Mesenchymal stem cell (in vitro differentiated cells and primary cell): Measurements from ENCODE around the gene ITGA2.

Experiments used
- DNase-seq: peaks from one replicate; pipeline ENCODE4 v3.0.0-alpha.2; 2013
- H2AFZ ChIP-seq: one replicate; pipeline ENCODE4 v1.6.1; 2013; ENCODE audit warnings: low read depth, mild to moderate bottlenecking, control low read depth, inconsistent platforms, low read length, moderate library complexity
- H2AK5ac ChIP-seq: 2 replicates; pipeline ENCODE4 v1.6.1; 2013; ENCODE audit warnings: low read length, moderate library complexity, mild to moderate bottlenecking, inconsistent platforms; ENCODE audit not compliant: severe bottlenecking
- H2BK120ac ChIP-seq: one replicate; pipeline ENCODE4 v1.6.1; 2013; ENCODE audit warnings: low read depth, mild to moderate bottlenecking, inconsistent platforms, low read length, moderate library complexity
- H2BK12ac ChIP-seq, 2 experiments: one replicate each; pipeline ENCODE4 v1.6.1; 2013; ENCODE audit warnings: inconsistent platforms in 2 of 2, low read length in 2 of 2, mild to moderate bottlenecking in 2 of 2, moderate library complexity in 2 of 2, control low read depth in 1 of 2
- H2BK15ac ChIP-seq: one replicate; pipeline ENCODE4 v1.6.1; 2013; ENCODE audit warnings: mild to moderate bottlenecking, low read depth, inconsistent platforms; ENCODE audit not compliant: poor library complexity, severe bottlenecking
- H2BK5ac ChIP-seq: 2 replicates; pipeline ENCODE4 v1.6.1; 2013; ENCODE audit warnings: low read depth, mild to moderate bottlenecking, low read length, control low read depth, inconsistent platforms; ENCODE audit not compliant: poor library complexity, severe bottlenecking
- H3K14ac ChIP-seq, 2 experiments: one replicate each; pipeline ENCODE4 v1.6.1; 2013; ENCODE audit warnings: inconsistent platforms in 2 of 2, low read length in 2 of 2, control low read depth in 1 of 2, mild to moderate bottlenecking in 1 of 2, moderate library complexity in 1 of 2
- H3K18ac ChIP-seq, 2 experiments: one replicate each; pipeline ENCODE4 v1.6.1; 2013; ENCODE audit warnings: inconsistent platforms in 2 of 2, low read length in 2 of 2, control low read depth in 1 of 2, low read depth in 1 of 2, mild to moderate bottlenecking in 1 of 2
- H3K23ac ChIP-seq, 2 experiments: one replicate each; pipeline ENCODE4 v1.6.1; 2013; ENCODE audit warnings: inconsistent platforms in 2 of 2, low read length in 2 of 2, mild to moderate bottlenecking in 2 of 2, moderate library complexity in 2 of 2, control low read depth in 1 of 2
- H3K27ac ChIP-seq: 2 replicates; pipeline ENCODE4 v1.5.1; 2013; ENCODE audit warnings: mild to moderate bottlenecking, moderate library complexity, low read length, control low read depth, inconsistent platforms; ENCODE audit not compliant: poor library complexity, severe bottlenecking
- H3K27me3 ChIP-seq, 2 experiments: 2 replicates each; pipeline versions ENCODE4 v1.6.1 to v1.7.0; 2013; ENCODE audit warnings: low read length in 2 of 2, mild to moderate bottlenecking in 2 of 2, moderate library complexity in 2 of 2, control low read depth in 1 of 2, inconsistent platforms in 1 of 2; ENCODE audit not compliant: control insufficient read depth in 1 of 2, insufficient read depth in 1 of 2
- H3K36me3 ChIP-seq, 2 experiments: 2 replicates each; pipeline versions ENCODE4 v1.6.1 to v1.7.0; 2013; ENCODE audit warnings: low read length in 2 of 2, control low read depth in 1 of 2, inconsistent platforms in 1 of 2, low read depth in 1 of 2, mild to moderate bottlenecking in 1 of 2; ENCODE audit not compliant: insufficient read depth in 2 of 2, control insufficient read depth in 1 of 2
- H3K4ac ChIP-seq, 2 experiments: one replicate each; pipeline ENCODE4 v1.6.1; 2013; ENCODE audit warnings: inconsistent platforms in 2 of 2, low read length in 2 of 2, mild to moderate bottlenecking in 2 of 2, moderate library complexity in 2 of 2, control low read depth in 1 of 2, low read depth in 1 of 2
- H3K4me1 ChIP-seq: 2 replicates; pipeline ENCODE4 v1.6.1; 2013; ENCODE audit warnings: low read depth, low read length, control low read depth; ENCODE audit not compliant: control insufficient read depth, insufficient read depth
- H3K4me2 ChIP-seq: 2 replicates; pipeline ENCODE4 v1.6.1; 2013; ENCODE audit warnings: low read length, mild to moderate bottlenecking, inconsistent platforms; ENCODE audit not compliant: poor library complexity, severe bottlenecking
- H3K4me3 ChIP-seq, 2 experiments: 2 replicates each; pipeline versions ENCODE4 v1.5.1 to v1.7.0; 2013; ENCODE audit warnings: low read length in 2 of 2, mild to moderate bottlenecking in 2 of 2, control low read depth in 1 of 2, low read depth in 1 of 2; ENCODE audit not compliant: insufficient read depth in 1 of 2
- H3K79me1 ChIP-seq: replicated peaks from 2 replicates; pipeline ENCODE4 v1.6.1; 2013; ENCODE audit warnings: mild to moderate bottlenecking, control low read depth, low read length, inconsistent platforms; ENCODE audit not compliant: poor library complexity, severe bottlenecking
- H3K9ac ChIP-seq: 2 replicates; pipeline ENCODE4 v1.7.0; 2013; ENCODE audit warnings: mild to moderate bottlenecking, low read length, moderate library complexity
- H3K9me3 ChIP-seq: 2 replicates; pipeline ENCODE4 v1.7.0; 2013; ENCODE audit warnings: mild to moderate bottlenecking, low read length; ENCODE audit not compliant: control insufficient read depth
- H4K8ac ChIP-seq: one replicate; pipeline ENCODE4 v1.6.1; 2013; ENCODE audit warnings: inconsistent platforms, mild to moderate bottlenecking, low read length, moderate library complexity
- H4K91ac ChIP-seq: one replicate; pipeline ENCODE4 v1.6.1; 2013; ENCODE audit warnings: mild to moderate bottlenecking, low read length, inconsistent platforms
- WGBS: methylation state at CpG from one replicate; pipeline ENCODE4 v1.1.7; 2013; ENCODE audit warnings: mixed read lengths; 5-methylcytosine and 5-hydroxymethylcytosine counted together

ITGA2 gene

DNA sequence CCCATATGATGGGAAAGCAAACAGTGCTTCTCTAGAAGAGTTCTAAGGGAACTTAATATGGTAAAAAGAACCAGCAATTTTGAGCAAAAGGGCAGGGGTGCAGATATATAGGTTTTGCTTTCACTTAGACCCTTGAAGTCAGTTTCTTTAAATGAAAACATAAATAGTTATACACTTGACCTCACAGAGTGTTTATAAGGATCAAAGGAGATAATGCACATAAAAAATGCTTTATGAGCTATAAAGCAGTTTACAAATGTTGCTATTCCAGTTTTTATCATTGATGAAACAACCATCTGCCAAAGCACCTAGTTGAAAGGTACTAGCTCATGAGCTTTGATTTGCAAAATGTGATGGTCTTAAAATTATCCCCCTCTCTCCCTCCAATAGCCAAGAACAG lies 45.7 kb downstream of the ITGA2 start:
- H2AK5ac ChIP-seq = no peak overlapping the region
- no peak overlapping the region for H4K8ac ChIP-seq
- H3K18ac ChIP-seq = no peak overlapping the region
- DNase-seq = no peak
- no peak overlapping the region for H2BK12ac ChIP-seq
- H3K9me3 ChIP-seq = no peaks in the 10 kb centered on the region
- H3K4me1 ChIP-seq = peaks cover 7% of the 10 kb centered on the region
- H2AFZ ChIP-seq = no peak overlapping the region
- H3K14ac ChIP-seq = no peak overlapping the region
- H3K4me2 ChIP-seq = no peak overlapping the region
- no peak overlapping the region for H3K4me3 ChIP-seq
- no peak overlapping the region for H2BK120ac ChIP-seq
- no peak overlapping the region for H3K23ac ChIP-seq
- H3K27me3 ChIP-seq = no peaks in the 10 kb centered on the region
- H4K91ac ChIP-seq = no peak overlapping the region
- H2BK15ac ChIP-seq = no peak overlapping the region
- H2BK5ac ChIP-seq = no peak overlapping the region
- H3K9ac ChIP-seq = no peak overlapping the region
- peaks cover 2% of the 10 kb centered on the region for H3K79me1 ChIP-seq
- no peak overlapping the region for H3K27ac ChIP-seq
- H3K36me3 ChIP-seq = peaks cover 0 to 3% of the 10 kb centered on the region in 2 experiments
- no peak overlapping the region for H3K4ac ChIP-seq

DNA sequence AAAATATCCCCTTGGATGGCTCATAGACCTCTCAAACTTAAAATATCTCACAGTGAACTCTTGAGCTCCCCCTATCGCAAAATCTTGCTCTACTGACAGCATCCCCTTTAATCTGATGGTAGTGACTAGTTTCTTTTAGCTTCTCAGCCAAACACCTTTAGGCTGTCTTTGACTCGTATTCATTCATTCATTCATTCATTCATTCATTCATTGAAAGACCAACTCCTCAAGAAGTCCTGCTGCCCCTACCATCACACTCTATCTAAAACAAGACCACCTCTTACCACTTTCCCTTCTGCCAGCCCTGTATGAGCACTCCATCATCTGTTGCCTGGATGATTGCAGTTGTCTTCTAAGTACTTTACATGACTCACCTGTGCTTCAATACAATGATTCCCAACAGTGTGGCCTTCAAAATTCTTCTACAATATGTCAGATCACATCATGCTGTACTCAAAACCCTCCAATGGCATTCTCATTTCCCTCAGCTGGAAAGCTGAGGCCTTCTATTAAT lies 46.8 kb downstream of the ITGA2 start:
- Histone ChIP-seq H3K23ac (no peak overlapping the region), H3K14ac (no peak overlapping the region), H3K27me3 (no peaks in the 10 kb centered on the region), H2BK5ac (no peak overlapping the region), H3K18ac (peak overlapping the region; percentile 72 to 73), H3K4me3 (no peak overlapping the region), H2AFZ (no peak overlapping the region), H3K36me3 (peaks cover 0 to 3% of the 10 kb centered on the region in 2 experiments), H3K27ac (no peak overlapping the region), H3K4ac (peak overlapping the region; percentile 13 to 49), H2BK120ac (no peak overlapping the region), H3K4me2 (no peak overlapping the region), H3K79me1 (peaks cover 2% of the 10 kb centered on the region), H2AK5ac (no peak overlapping the region), H3K9ac (no peak overlapping the region), H4K91ac (no peak overlapping the region), H2BK15ac (no peak overlapping the region), H3K9me3 (no peaks in the 10 kb centered on the region), H2BK12ac (peak overlapping the region in 1 of 2 experiments; percentile 89), H4K8ac (no peak overlapping the region), H3K4me1 (peaks cover 5% of the 10 kb centered on the region)
- peak; percentile 39 for DNase-seq
- WGBS = 25% methylated on average over 2 of the region's 2 CpGs

DNA sequence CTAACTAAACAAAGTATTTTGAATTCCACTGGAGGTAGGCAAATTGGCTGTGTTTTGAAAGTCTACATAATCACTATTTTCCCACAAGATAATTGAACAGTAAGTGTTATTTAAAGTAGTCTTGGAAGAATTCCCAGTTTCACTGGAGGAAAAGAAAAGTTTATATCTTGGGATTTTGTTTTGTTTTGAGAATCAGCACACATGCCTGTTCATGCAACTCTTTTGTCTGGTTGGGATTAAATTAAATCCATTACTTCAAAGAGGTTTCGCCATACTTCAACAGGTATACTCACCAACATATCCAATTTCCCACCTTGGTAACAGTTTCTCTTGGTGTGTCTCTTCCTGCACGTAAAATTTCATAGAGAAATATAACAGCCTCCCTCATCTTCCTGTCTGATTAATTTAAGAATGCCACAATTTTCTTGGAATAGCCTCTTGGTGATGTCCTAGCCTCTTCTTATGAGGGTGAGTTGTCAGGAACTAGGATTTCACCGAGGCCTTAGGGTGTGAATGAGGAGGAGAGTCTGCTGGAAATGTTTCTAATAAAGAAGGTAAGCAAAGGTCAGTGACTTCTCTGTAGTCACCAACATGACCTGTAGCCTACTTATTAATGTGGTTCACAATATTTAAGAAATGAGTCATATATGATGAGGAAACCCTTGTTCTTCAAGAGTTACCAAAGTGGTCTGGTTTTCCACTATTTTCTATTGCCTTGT lies 48.1 kb downstream of the ITGA2 start:
- no peak overlapping the region for H3K14ac ChIP-seq
- H3K23ac ChIP-seq = no peak overlapping the region
- 40% methylated on average over 2 of the region's 3 CpGs for WGBS
- no peak overlapping the region for H3K4me2 ChIP-seq
- H2BK5ac ChIP-seq = no peak overlapping the region
- no peaks in the 10 kb centered on the region for H3K9me3 ChIP-seq
- H3K27me3 ChIP-seq = no peaks in the 10 kb centered on the region
- peaks cover 5% of the 10 kb centered on the region for H3K4me1 ChIP-seq
- H4K8ac ChIP-seq = no peak overlapping the region
- peak overlapping the region in 1 of 2 experiments; percentile 20 for H3K4me3 ChIP-seq
- no peak overlapping the region for H2BK120ac ChIP-seq
- peak overlapping the region; percentile 47 for H3K27ac ChIP-seq
- no peak overlapping the region for H4K91ac ChIP-seq
- peak; percentile 86 for DNase-seq
- H3K79me1 ChIP-seq = peaks cover 2% of the 10 kb centered on the region
- no peak overlapping the region for H2BK12ac ChIP-seq
- no peak overlapping the region for H3K4ac ChIP-seq
- no peak overlapping the region for H2BK15ac ChIP-seq
- H3K36me3 ChIP-seq = peaks cover 0 to 3% of the 10 kb centered on the region in 2 experiments
- H3K18ac ChIP-seq = peak overlapping the region in 1 of 2 experiments; percentile 3
- no peak overlapping the region for H2AFZ ChIP-seq
- peak overlapping the region; percentile 57 for H3K9ac ChIP-seq
- no peak overlapping the region for H2AK5ac ChIP-seq

DNA sequence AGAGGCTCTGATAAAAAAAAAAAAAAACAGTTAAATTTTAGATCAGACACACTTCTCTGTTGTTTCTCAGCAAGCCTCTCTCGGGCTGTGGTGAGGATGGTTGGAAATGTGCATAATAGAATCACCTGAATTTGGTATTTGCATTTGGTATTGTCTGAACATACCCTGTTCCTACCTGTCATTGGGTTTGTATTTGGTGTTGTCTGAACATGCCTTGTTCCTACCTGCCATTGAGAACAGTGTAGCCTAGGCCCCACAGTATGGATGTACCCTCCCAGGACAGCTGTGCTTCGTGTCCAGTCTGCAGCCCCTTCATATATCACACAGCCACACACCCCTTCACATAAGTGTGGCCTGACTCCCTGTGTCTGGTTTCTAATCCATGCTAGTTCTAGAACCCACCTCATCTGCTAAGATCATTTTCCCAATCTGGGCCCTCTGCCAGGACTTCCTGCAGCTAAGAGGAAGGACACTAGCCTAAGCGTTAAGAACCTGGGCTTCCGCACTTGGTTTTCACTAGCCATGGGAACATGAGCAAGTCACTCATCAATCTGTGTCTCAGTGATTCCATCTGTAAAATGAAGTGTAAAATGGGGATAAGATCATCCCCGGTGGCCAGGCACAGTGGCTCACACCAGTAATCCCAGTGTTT lies 49.2 kb downstream of the ITGA2 start:
- WGBS = 69% methylated on average over 5 of the region's 5 CpGs

More for the DNA sequence above, 49.2 kb downstream of the ITGA2 start:
- no peak overlapping the region for H2AFZ ChIP-seq
- no peak overlapping the region for H2BK15ac ChIP-seq
- H3K79me1 ChIP-seq = peaks cover 2% of the 10 kb centered on the region
- H3K4ac ChIP-seq = peak overlapping the region; percentile 58 to 77
- no peak overlapping the region for H3K4me2 ChIP-seq
- no peak for DNase-seq
- H3K14ac ChIP-seq = peak overlapping the region in 1 of 2 experiments; percentile 61
- peak overlapping the region; percentile 23 to 81 for H3K18ac ChIP-seq
- no peak overlapping the region for H3K23ac ChIP-seq
- H3K36me3 ChIP-seq = peaks cover 0 to 3% of the 10 kb centered on the region in 2 experiments
- H4K91ac ChIP-seq = peak overlapping the region; percentile 67
- H3K9me3 ChIP-seq = no peaks in the 10 kb centered on the region
- peak overlapping the region; percentile 57 for H3K9ac ChIP-seq
- H4K8ac ChIP-seq = peak overlapping the region; percentile 59
- no peak overlapping the region for H2BK120ac ChIP-seq
- peaks cover 5% of the 10 kb centered on the region for H3K4me1 ChIP-seq
- no peak overlapping the region for H3K4me3 ChIP-seq
- H2BK5ac ChIP-seq = no peak overlapping the region
- H3K27ac ChIP-seq = peak overlapping the region; percentile 12
- H3K27me3 ChIP-seq = no peaks in the 10 kb centered on the region
- H2BK12ac ChIP-seq = peak overlapping the region; percentile 34 to 98
- H2AK5ac ChIP-seq = peak overlapping the region; percentile 43
